GM08714 (cell line): ENCODE data around the gene PCK2.
A peak's percentile ranks its signal among the peaks of the same experiment; 100 is the strongest.
"Not testable (repeated sequence)": the region's sequence is repeated elsewhere in the genome, so short reads cannot be mapped to it uniquely, and the experiment has no call there.

Experiments
- H3K4me3 ChIP-seq: fragments of 200-500 bp; sonication (Bioruptor generic); 2 replicates; pipeline ENCODE4 v1.5.1; 2014; ENCODE audit warnings: mild to moderate bottlenecking, low read length, inconsistent platforms
- ZNF274 ChIP-seq: IDR thresholded peaks from 2 replicates; pipeline ENCODE4 v1.6.1; 2012; ENCODE audit warnings: mild to moderate bottlenecking, low read depth, low read length

Gene PCK2

DNA sequence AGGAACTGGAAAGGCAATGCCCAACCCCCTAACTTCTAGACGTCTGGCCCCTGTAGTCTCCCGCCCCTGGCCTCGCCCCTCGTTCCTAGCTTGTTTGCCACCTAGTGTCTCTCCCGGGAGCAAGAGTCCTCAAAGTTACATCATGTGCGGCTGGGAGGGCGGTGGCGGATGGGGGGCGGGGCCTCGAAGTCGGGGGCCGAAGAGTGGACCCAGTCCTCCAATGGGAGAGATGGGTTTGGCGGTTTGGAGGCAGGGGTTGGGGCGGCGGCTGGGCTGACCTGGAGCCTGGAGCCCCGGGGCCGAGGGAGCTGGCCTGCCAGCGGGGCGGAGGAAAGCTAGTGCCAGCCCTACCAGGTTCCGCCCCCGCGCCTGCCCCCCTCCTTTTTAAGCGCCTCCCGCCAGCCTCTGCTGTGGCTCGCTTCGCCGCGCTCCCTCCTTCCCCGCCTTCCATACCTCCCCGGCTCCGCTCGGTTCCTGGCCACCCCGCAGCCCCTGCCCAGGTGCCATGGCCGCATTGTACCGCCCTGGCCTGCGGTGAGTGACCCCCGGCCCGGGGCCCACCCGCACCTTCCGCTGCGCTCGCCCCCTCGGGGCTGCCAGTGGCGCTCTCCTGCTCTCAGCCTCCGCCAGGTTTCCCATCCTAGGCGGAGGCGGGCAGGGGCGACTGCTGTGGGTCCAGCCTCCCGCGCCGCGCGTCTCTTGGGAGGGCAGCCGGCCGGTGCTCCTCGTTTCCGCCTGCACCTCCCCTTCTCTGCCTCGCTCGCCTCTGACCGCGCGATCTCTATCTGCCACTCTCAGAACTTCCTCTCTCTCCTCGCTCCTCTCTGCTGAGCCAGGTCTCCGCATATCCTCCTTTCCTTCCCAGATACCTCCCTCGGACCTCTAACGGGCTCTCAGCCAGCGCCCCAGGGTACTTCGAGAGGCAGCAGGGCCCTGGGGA is at the start of gene PCK2:
PCK2 (plus strand) TSS at position 411 of the 940 bp plus-strand sequence; CDS start at position 506, 95 bp downstream.
- peak within 1 kb of the TSS; percentile 87 for H3K4me3 ChIP-seq
- no peak for TF ChIP-seq ZNF274

DNA sequence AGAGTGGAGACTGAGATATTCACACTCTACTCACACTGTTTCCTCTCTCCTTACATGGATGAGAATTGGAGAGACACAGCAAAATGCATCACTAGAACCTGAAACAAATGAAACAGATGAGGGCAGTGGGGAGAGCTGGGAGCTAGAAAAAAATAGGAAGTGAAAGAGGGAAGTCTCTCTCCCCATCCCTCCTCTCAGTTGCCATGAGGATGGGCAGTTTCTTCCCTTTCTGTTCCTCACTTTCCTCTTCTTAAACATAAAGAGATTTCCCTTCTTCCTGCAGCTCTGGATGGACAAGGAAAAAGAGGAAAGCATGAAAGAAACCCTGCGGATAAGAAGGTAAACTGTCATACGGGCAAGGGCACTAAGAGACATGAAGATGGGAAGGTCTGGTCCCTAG is 45.1 kb upstream of the PCK2 start:
- H3K4me3 ChIP-seq = not testable (repeated sequence)

DNA sequence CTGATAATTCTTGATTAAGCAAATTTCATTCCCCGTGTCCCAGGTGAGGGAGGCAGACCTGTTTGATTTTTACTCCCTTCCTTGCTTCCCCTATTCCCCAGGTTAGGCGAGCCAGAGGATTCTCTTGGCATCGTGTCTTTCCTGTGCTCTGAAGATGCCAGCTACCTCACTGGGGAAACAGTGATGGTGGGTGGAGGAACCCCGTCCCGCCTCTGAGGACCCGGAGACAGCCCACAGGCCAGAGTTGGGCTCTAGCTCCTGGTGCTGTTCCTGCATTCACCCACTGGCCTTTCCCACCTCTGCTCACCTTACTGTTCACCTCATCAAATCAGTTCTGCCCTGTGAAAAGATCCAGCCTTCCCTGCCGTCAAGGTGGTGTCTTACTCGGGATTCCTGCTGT is 43.4 kb upstream of the PCK2 start:
- not testable (repeated sequence) for H3K4me3 ChIP-seq

DNA sequence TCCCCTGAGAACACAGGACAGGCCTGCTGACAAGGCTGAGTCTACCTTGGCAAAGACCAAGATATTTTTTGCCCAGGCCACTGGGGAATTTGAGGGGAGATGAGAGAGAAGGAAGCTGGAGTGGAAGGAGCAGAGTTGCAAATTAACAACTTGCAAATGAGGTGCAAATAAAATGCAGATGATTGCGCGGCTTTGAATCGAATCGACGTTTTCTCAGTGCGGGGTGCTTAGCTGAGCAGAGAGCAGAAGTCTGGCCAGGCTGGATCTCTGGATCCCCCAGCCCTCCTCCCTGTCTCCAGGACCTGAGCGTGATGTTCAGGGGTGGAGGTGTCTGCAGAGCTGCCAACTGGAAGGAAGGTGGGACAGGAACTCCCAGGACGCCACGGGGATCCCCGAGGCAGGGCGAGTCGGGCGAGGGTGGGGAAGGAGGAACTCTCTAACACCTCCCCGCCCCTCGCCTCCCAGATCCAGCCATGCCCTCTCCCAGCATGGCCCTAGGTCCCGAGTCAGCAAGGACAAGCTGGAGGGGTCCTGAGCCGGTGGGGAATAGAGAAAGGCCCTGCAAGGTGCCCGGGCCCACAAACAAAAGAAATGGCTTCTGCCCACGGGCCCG is 42.8 kb upstream of the PCK2 start:
- no peak for TF ChIP-seq ZNF274
- peak overlapping the region; percentile 56; the same call in 1 of the 2 replicates for H3K4me3 ChIP-seq

- H3K4me3 ChIP-seq = peak within 1 kb of the TSS; percentile 56
- no peak for TF ChIP-seq ZNF274
Observed at GRCh38 chr14:24051789-24052655, 42.1 kb upstream of the PCK2 start, which contains the start of gene CARMIL3. CARMIL3 (plus strand) TSS chr14:24052009; CDS start chr14:24052154, 145 bp downstream.

DNA sequence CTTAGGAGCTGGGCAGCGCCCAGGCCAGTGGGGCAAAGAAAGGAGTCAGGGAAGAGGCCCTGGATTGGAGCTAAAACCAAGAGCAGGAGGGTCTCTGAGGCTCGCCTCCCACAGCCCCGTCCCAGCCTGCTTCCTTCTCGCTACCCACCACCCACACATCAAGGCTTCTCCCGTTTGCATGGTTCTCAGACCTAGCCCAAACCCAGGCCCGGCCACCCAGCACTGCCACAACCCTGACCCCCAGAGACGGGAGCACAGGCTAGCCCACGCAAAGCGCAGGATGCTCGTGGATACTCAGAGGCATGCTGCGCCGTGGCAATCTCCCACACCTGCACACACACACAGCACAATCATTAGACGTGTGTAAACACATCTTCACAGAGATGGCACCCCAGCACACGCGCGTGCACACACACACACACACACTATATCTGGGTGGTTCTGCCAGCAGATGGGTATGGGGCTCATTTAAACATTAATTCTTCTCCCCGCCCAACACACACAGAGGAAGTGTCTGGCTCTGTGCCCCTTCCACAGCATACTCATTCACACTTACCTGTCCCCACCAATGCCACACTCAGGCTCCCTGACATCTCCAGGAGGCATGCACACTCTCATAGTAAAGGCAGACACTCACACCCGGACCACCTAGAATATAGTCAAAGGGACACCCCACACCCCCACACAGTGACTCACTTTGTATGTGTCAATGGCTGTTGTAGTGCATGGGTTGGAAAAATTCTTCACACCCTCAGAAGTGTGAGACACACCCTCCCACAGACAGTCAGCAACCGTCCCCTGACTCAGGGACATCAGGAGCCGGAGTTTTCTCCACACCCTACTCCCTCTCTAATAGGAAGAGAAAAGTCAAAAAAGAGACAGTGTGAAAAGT is 41.2 kb upstream of the PCK2 start:
- peak overlapping the region; percentile 56; the same call in 1 of the 2 replicates for H3K4me3 ChIP-seq
- TF ChIP-seq ZNF274 = no peak

GRCh38 chr14:24053548-24054323 is 40.4 kb upstream of the PCK2 start:
- TF ChIP-seq ZNF274 = no peak
- no peak overlapping the region for H3K4me3 ChIP-seq

GRCh38 chr14:24054324-24054641 is 39.8 kb upstream of the PCK2 start:
- TF ChIP-seq ZNF274 = no peak
- H3K4me3 ChIP-seq = no peak overlapping the region

DNA sequence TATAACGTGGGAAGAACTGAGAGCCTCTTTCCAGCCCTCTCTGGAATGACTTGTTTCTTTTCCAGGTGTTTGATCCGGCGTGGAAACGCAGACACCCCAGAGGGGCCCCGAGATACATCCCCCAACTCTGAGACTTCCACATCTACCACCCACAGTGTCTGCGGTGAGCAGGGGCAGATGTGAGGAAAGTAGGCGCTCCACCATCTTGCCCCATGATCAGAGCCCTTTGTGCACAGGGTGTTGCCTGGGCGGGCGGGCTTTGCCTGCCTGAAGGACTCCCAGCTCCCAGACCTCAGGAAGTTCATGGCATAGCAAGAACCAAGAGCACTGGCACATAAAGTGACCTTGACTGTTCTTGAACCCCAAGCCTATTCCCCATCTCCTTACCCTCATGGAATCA is 39.5 kb upstream of the PCK2 start:
- H3K4me3 ChIP-seq = no peak overlapping the region
- TF ChIP-seq ZNF274 = no peak

GRCh38 chr14:24055971-24056799 is 37.9 kb upstream of the PCK2 start:
- no peak for TF ChIP-seq ZNF274
- no peak overlapping the region for H3K4me3 ChIP-seq

- TF ChIP-seq ZNF274 = no peak
- H3K4me3 ChIP-seq = no peak overlapping the region
Observed at GRCh38 chr14:24056800-24057184, 37.3 kb upstream of the PCK2 start.

GRCh38 chr14:24057271-24057670 is 36.8 kb upstream of the PCK2 start:
- H3K4me3 ChIP-seq = no peak overlapping the region
- TF ChIP-seq ZNF274 = no peak
